ENCODE measurements around the gene ARHGEF4. TPM values are rescaled to one million over a fixed set of nuclear protein-coding genes. Genes with fewer than 3 reads are reported as not detected.

Gene ARHGEF4
- total RNA-seq, 1 experiment from 2014 or later: 12.6 TPM

DNA sequence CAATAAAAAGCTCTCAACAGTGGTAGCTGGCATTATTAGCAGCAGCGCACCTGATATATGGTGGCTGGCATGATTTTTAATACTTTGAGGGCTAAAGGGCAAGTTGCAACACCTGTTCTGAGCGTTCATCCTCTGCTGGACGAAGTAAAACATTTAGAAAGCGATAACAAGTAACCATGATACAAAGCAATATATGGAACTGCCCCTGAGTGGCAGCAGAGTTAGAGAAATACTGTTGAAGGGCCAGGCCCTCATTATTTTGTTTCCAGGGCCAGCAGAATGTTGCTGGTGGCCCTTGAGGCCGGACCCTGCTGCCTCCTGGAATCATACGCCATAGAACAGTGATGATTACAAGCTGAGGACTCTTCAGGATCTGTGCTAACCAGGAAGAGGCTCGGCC, 47.8 kb downstream of the ARHGEF4 start:
- H3K79me1 ChIP-seq (ENCODE audit: insufficient read depth, low read depth, low read length, poor library complexity, severe bottlenecking): no peaks in the 10 kb centered on the region
- Mint-ChIP-seq H3K27me3 (ENCODE audit: low read depth) (no peaks in the 10 kb centered on the region), H3K36me3 (ENCODE audit: insufficient read depth in 1 of 3, low read depth in 3 of 3) (peaks cover 0 to 3% (median 0%) of the 10 kb centered on the region in 3 experiments; a peak in 2 of 7 replicates), H3K9me3 (peaks cover 0 to 3% of the 10 kb centered on the region in 2 experiments; a peak in 1 of 5 replicates), H3K4me1 (peaks cover 0 to 3% of the 10 kb centered on the region in 2 experiments; a peak in 1 of 4 replicates), H3K27ac (no peak overlapping the region), H3K4me3 (no peak overlapping the region)
- H3K9ac ChIP-seq (ENCODE audit: extremely low read depth, insufficient read length, low read length): no peak overlapping the region
- no peaks in the 10 kb centered on the region for H3K9me3 ChIP-seq (ENCODE audit: control insufficient read depth, low read depth, low read length)
- no peaks in the 10 kb centered on the region for H3K27me3 ChIP-seq (ENCODE audit: insufficient read depth, low read length)
- no peak overlapping the region for H2BK5ac ChIP-seq (ENCODE audit: insufficient read length, low read length)
- H3K4ac ChIP-seq (ENCODE audit: low read depth, low read length): no peak overlapping the region
- H3K56ac ChIP-seq (ENCODE audit: insufficient read length, low read depth, low read length): no peak overlapping the region
- no peak overlapping the region for H4K91ac ChIP-seq (ENCODE audit: insufficient read length, low read depth, low read length)
- no peak for TF ChIP-seq CTCF (conservative IDR thresholded peaks at IDR 0.05)
- no peak overlapping the region for H4K8ac ChIP-seq (replicated peaks; ENCODE audit: insufficient read length, low read depth, low read length)
- H2BK12ac ChIP-seq (ENCODE audit: insufficient read length, low read depth, low read length): no peak overlapping the region
- no peak overlapping the region for H4K5ac ChIP-seq (ENCODE audit: insufficient read length, low read depth, low read length)
- H4K20me1 ChIP-seq (ENCODE audit: control insufficient read depth, insufficient read depth, insufficient read length): no peaks in the 10 kb centered on the region
- H3K23me2 ChIP-seq (ENCODE audit: insufficient read length, low read depth, low read length, poor library complexity, severe bottlenecking): no peaks in the 10 kb centered on the region
- H2BK20ac ChIP-seq (ENCODE audit: low read depth, low read length, poor library complexity, severe bottlenecking): no peak overlapping the region
- H3K4me2 ChIP-seq (ENCODE audit: insufficient read depth, insufficient read length, low read length): no peak overlapping the region
- H3K27ac ChIP-seq (ENCODE audit: insufficient read length, low read depth, low read length): no peak overlapping the region
- no peak overlapping the region for H2AFZ ChIP-seq (ENCODE audit: low read length)
- H3K18ac ChIP-seq (ENCODE audit: insufficient read length, low read depth, low read length): no peak overlapping the region
- no peak overlapping the region for H2BK15ac ChIP-seq (ENCODE audit: low read depth, low read length)
- no peak overlapping the region for H3K14ac ChIP-seq (ENCODE audit: insufficient read depth, low read length)
- no peaks in the 10 kb centered on the region for H3K79me2 ChIP-seq (ENCODE audit: insufficient read depth, low read length)
- no peak overlapping the region for H3T11ph ChIP-seq (ENCODE audit: low read length)
- H2BK120ac ChIP-seq (ENCODE audit: low read depth, low read length, poor library complexity, severe bottlenecking): no peak overlapping the region
- DNase-seq: no peak
- no peaks in the 10 kb centered on the region for H3K4me1 ChIP-seq (ENCODE audit: insufficient read depth, low read length)
- no peak overlapping the region for H2AK5ac ChIP-seq (ENCODE audit: insufficient read length, low read length)
- WGBS (ENCODE audit: extremely low coverage, insufficient read length, low lambda C conversion rate): no CpG with 5 or more reads among the region's 7 CpGs
- no peak overlapping the region for H3K23ac ChIP-seq (ENCODE audit: insufficient read length, low read depth, low read length)
